ENCODE measurements around the gene BCL2L11.

DNA sequence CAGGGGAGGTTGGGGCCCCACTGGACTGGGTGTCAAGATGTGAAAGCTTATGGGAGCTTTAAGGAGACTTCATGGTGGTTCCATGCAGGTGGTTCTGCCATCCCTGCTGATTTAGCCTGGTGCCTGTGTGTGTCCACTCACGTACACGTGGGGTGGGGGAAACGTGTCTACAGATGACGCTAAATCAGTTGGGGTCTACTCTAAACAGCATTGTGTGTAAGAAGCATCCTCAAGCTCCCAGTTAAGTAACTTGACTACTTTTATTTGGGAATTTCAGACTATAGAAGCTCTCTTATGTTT, 47.1 kb downstream of the BCL2L11 start:
- TF ChIP-seq, protein P1, sequence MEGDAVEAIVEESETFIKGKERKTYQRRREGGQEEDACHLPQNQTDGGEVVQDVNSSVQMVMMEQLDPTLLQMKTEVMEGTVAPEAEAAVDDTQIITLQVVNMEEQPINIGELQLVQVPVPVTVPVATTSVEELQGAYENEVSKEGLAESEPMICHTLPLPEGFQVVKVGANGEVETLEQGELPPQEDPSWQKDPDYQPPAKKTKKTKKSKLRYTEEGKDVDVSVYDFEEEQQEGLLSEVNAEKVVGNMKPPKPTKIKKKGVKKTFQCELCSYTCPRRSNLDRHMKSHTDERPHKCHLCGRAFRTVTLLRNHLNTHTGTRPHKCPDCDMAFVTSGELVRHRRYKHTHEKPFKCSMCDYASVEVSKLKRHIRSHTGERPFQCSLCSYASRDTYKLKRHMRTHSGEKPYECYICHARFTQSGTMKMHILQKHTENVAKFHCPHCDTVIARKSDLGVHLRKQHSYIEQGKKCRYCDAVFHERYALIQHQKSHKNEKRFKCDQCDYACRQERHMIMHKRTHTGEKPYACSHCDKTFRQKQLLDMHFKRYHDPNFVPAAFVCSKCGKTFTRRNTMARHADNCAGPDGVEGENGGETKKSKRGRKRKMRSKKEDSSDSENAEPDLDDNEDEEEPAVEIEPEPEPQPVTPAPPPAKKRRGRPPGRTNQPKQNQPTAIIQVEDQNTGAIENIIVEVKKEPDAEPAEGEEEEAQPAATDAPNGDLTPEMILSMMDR (conservative IDR thresholded peaks at IDR 0.05; ENCODE audit: low read depth, low read length) = no peak
- TF ChIP-seq EZH2 (IDR thresholded peaks at IDR 0.05; ENCODE audit: borderline replicate concordance, low read depth, low read length, poor library complexity, severe bottlenecking) = no peak
